Trophoblast cell (in vitro differentiated cells and primary cell): ENCODE measurements around the gene SMG5.

Source experiments
- DNase-seq, 2 donors: peaks; one replicate each; pipeline ENCODE4 v3.0.0-alpha.2; 2016
- H2AFZ ChIP-seq: 2 replicates; pipeline ENCODE4 v1.6.1; 2013; ENCODE audit warnings: low read length, moderate library complexity, mild to moderate bottlenecking; ENCODE audit not compliant: insufficient read depth, poor library complexity
- H2AK5ac ChIP-seq: 2 replicates; pipeline ENCODE4 v1.6.1; 2013; ENCODE audit warnings: mild to moderate bottlenecking, low read length
- H2BK120ac ChIP-seq: 2 replicates; pipeline ENCODE4 v1.6.1; 2013; ENCODE audit warnings: low read length, mild to moderate bottlenecking, moderate library complexity; ENCODE audit not compliant: insufficient read depth, poor library complexity
- H2BK12ac ChIP-seq: 2 replicates; pipeline ENCODE4 v1.6.1; 2013; ENCODE audit warnings: mild to moderate bottlenecking, low read length, moderate library complexity
- H2BK5ac ChIP-seq: 2 replicates; pipeline ENCODE4 v1.6.1; 2013; ENCODE audit warnings: low read length, low read depth, moderate library complexity, mild to moderate bottlenecking; ENCODE audit not compliant: poor library complexity
- H3K14ac ChIP-seq: 2 replicates; pipeline ENCODE4 v1.6.1; 2013; ENCODE audit warnings: mild to moderate bottlenecking, low read length
- H3K18ac ChIP-seq: 2 replicates; pipeline ENCODE4 v1.6.1; 2013; ENCODE audit warnings: mild to moderate bottlenecking, low read length
- H3K23ac ChIP-seq: 2 replicates; pipeline ENCODE4 v1.6.1; 2013; ENCODE audit warnings: low read length
- H3K27ac ChIP-seq: 2 replicates; pipeline ENCODE4 v1.5.1; 2013; ENCODE audit warnings: low read depth, mild to moderate bottlenecking, inconsistent platforms, low read length, moderate library complexity
- H3K27me3 ChIP-seq: 2 replicates; pipeline ENCODE4 v1.6.1; 2013; ENCODE audit warnings: inconsistent platforms, mild to moderate bottlenecking, low read length, moderate library complexity; ENCODE audit not compliant: insufficient read depth
- H3K36me3 ChIP-seq, 2 experiments: 1 replicate in 1 of 2; 2 replicates in 1 of 2; pipeline ENCODE4 v1.6.1; 2013; ENCODE audit warnings: low read length in 2 of 2, mild to moderate bottlenecking in 2 of 2, moderate library complexity in 1 of 2; ENCODE audit not compliant: insufficient read depth in 2 of 2, control insufficient read depth in 1 of 2
- H3K4ac ChIP-seq: 2 replicates; pipeline ENCODE4 v1.6.1; 2013; ENCODE audit warnings: low read depth, mild to moderate bottlenecking, low read length, moderate library complexity
- H3K4me1 ChIP-seq, 2 experiments: 1 replicate in 1 of 2; 2 replicates in 1 of 2; pipeline ENCODE4 v1.6.1; 2013; ENCODE audit warnings: low read length in 2 of 2, mild to moderate bottlenecking in 2 of 2, moderate library complexity in 1 of 2; ENCODE audit not compliant: insufficient read depth in 2 of 2, control insufficient read depth in 1 of 2
- H3K4me2 ChIP-seq: 2 replicates; pipeline ENCODE4 v1.6.1; 2013; ENCODE audit warnings: inconsistent platforms, mild to moderate bottlenecking, low read length, moderate library complexity
- H3K4me3 ChIP-seq: 2 replicates; pipeline ENCODE4 v1.5.1; 2013; ENCODE audit warnings: mild to moderate bottlenecking, low read depth, low read length, inconsistent platforms
- H3K79me1 ChIP-seq: one replicate; pipeline ENCODE4 v1.6.1; 2013; ENCODE audit warnings: low read length
- H3K79me2 ChIP-seq: 2 replicates; pipeline ENCODE4 v1.6.1; 2013; ENCODE audit warnings: low read length, mild to moderate bottlenecking; ENCODE audit not compliant: control insufficient read depth, insufficient read depth, poor library complexity
- H3K9ac ChIP-seq: 2 replicates; pipeline ENCODE4 v1.6.1; 2013; ENCODE audit warnings: mild to moderate bottlenecking, low read length
- H3K9me3 ChIP-seq: 2 replicates; pipeline ENCODE4 v1.6.1; 2013; ENCODE audit warnings: low read depth, mild to moderate bottlenecking, control low read depth, inconsistent platforms, low read length; ENCODE audit not compliant: insufficient read depth
- H4K12ac ChIP-seq: 2 replicates; pipeline ENCODE4 v1.6.1; 2013; ENCODE audit warnings: low read depth, mild to moderate bottlenecking, low read length, moderate library complexity
- H4K8ac ChIP-seq: 2 replicates; pipeline ENCODE4 v1.6.1; 2013; ENCODE audit warnings: low read depth, mild to moderate bottlenecking, low read length, moderate library complexity
- H4K91ac ChIP-seq: one replicate; pipeline ENCODE4 v1.6.1; 2013; ENCODE audit warnings: low read depth, mild to moderate bottlenecking, low read length, moderate library complexity
- WGBS: extraction: QIAGEN DNeasy Blood & Tissue Kit; methylation state at CpG from one replicate; pipeline ENCODE4 v1.1.7; 2013; ENCODE audit warnings: missing lambda C conversion rate; ENCODE audit not compliant: insufficient read length, insufficient coverage; ENCODE audit errors: extremely low coverage; 5-methylcytosine and 5-hydroxymethylcytosine counted together

SMG5 gene

GRCh38 chr1:156200044-156200443 lies 82.6 kb downstream of the SMG5 start:
- no peak for DNase-seq
- H3K4ac ChIP-seq: no peak overlapping the region

More at GRCh38 chr1:156200044-156200443, 82.6 kb downstream of the SMG5 start:
- Histone ChIP-seq H4K8ac (no peak overlapping the region), H3K4me2 (no peak overlapping the region), H4K12ac (no peak overlapping the region), H2AFZ (no peak overlapping the region), H3K4me1 (no peaks in the 10 kb centered on the region), H3K23ac (no peak overlapping the region), H2AK5ac (no peak overlapping the region), H2BK5ac (no peak overlapping the region), H3K79me2 (no peaks in the 10 kb centered on the region), H3K18ac (no peak overlapping the region), H3K4me3 (no peak overlapping the region), H3K14ac (no peak overlapping the region), H3K36me3 (peaks cover 17 to 22% of the 10 kb centered on the region in 2 experiments), H2BK12ac (no peak overlapping the region), H4K91ac (no peak overlapping the region), H3K27ac (no peak overlapping the region), H3K9me3 (no peaks in the 10 kb centered on the region), H2BK120ac (no peak overlapping the region), H3K9ac (no peak overlapping the region), H3K27me3 (no peaks in the 10 kb centered on the region), H3K79me1 (no peaks in the 10 kb centered on the region)
- WGBS: no CpG with 5 or more reads among the region's 8 CpGs
